Activated CD8-positive, alpha-beta memory T cell treated with anti-CD3 and anti-CD28 coated beads for 24 hours (primary cell): ENCODE measurements around the gene PI3.

Experiments used
- DNase-seq: peaks from one replicate; pipeline ENCODE4 v3.0.0-alpha.2; 2020

PI3 gene

GRCh38 chr20:45189067-45189609, 14.4 kb downstream of the PI3 start:
- DNase-seq: no peak

- no peak for DNase-seq
Measured at GRCh38 chr20:45189861-45190260, 15.2 kb downstream of the PI3 start.

GRCh38 chr20:45191926-45192325, 17.2 kb downstream of the PI3 start:
- no peak for DNase-seq

- no peak for DNase-seq
Measured at GRCh38 chr20:45193331-45193730, 18.6 kb downstream of the PI3 start.

- DNase-seq: no peak
Measured at GRCh38 chr20:45206725-45207124, 32.0 kb downstream of the PI3 start, which contains the start of gene SEMG1. Gene SEMG1, plus strand, starts transcription at chr20:45207033. Its CDS starts 21 bp downstream, at chr20:45207054.

GRCh38 chr20:45209924-45210323, 35.2 kb downstream of the PI3 start:
- no peak for DNase-seq

- DNase-seq: no peak
Measured at GRCh38 chr20:45211569-45212474, 37.1 kb downstream of the PI3 start.

- no peak for DNase-seq
Measured at GRCh38 chr20:45212836-45213235, 38.1 kb downstream of the PI3 start.

GRCh38 chr20:45218124-45218523, 43.4 kb downstream of the PI3 start:
- no peak for DNase-seq

- no peak for DNase-seq
Measured at GRCh38 chr20:45218636-45219035, 43.9 kb downstream of the PI3 start.

GRCh38 chr20:45221076-45221475, 46.4 kb downstream of the PI3 start, which contains the start of gene SEMG2:
Gene SEMG2, plus strand, starts transcription at chr20:45221373. Its CDS starts 17 bp downstream, at chr20:45221390.
- DNase-seq: no peak

GRCh38 chr20:45223136-45223535, 48.4 kb downstream of the PI3 start:
- DNase-seq: no peak
